Activated naive CD4-positive, alpha-beta T cell treated with anti-CD3 and anti-CD28 coated beads, Interleukin-2, amount 10 ng/mL, durations not matched to agents 7 days and 5 days (primary cell): ENCODE data around the gene MYH11.

Experiments used
- CTCF ChIA-PET: fragments of 350-600 bp; sonication (Branson Sonifier 250); formaldehyde crosslinking; loops from one replicate; lab custom pipeline; 2021; ENCODE audit warnings: antibody characterized with exemption; lab: Charles Lee
- DNase-seq: peaks from one replicate; pipeline ENCODE4 v3.0.0-alpha.2; 2020
- H3K27ac Mint-ChIP-seq: one replicate; pipeline ENCODE4 v1.8.0; 2021; ENCODE audit warnings: mild to moderate bottlenecking, moderate library complexity, mixed read lengths
- H3K27me3 Mint-ChIP-seq: one replicate; pipeline ENCODE4 v1.8.0; 2021; ENCODE audit warnings: mild to moderate bottlenecking, mixed read lengths
- H3K36me3 Mint-ChIP-seq: one replicate; pipeline ENCODE4 v1.8.0; 2021; ENCODE audit warnings: mixed read lengths
- H3K4me1 Mint-ChIP-seq: one replicate; pipeline ENCODE4 v1.8.0; 2021; ENCODE audit warnings: mixed read lengths
- H3K4me3 Mint-ChIP-seq: one replicate; pipeline ENCODE4 v1.8.0; 2021; ENCODE audit warnings: mild to moderate bottlenecking, moderate library complexity, mixed read lengths
- H3K9me3 Mint-ChIP-seq: one replicate; pipeline ENCODE4 v1.8.0; 2021; ENCODE audit warnings: mixed read lengths

The MYH11 gene

DNA sequence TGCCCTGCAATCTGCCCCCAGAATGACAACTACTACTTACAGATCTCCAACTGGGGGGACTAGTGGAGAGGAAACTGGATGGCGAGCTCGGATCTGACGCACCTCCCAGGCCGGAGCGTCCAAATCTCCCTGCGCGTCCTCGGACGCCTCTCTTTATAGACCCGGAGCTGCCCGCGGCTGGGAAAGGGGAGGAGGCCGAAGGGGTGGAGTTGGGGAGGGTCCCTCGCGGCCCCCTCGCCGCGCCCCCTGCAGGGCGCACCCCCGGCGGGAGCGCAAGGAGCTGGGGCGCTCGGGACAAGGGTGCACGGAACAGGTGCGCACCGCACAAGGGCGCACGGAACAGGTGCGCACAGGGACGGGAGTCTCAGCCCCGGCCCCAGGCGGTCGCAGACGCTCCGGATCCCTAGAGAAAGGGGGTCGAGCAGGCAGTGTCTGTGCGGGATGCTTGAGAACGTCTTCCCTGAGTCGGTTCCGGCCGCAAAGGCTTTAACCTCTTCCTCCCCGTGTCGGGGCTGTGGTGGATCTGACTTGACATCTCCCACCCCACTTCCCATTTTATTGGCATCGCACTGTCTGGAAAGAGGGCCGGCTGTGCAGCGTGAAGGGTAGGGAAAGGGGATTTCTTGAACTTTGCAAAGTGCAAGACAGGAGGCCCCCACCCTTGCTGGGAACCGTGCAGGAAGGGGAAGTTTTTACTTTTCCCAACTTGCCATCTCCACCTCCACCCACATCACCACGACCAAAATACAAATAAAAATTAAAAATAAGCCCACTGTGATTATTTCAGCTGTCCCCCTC is at the start of gene MYH11:
MYH11 (minus strand) TSS at position 128 of the 798 bp plus-strand sequence. CDS start 18,776 bp downstream, outside the sequence.
- Mint-ChIP-seq H3K4me1 (peaks cover 8% of the 10 kb centered on the region), H3K27ac (no peak within 1 kb of the TSS), H3K27me3 (peaks cover 62% of the 10 kb centered on the region), H3K36me3 (no peaks in the 10 kb centered on the region), H3K9me3 (no peaks in the 10 kb centered on the region), H3K4me3 (no peak within 1 kb of the TSS)
- DNase-seq = no peak
- CTCF ChIA-PET = no interaction called here

GRCh38 chr16:15906439-15906838 is 49.6 kb upstream of the MYH11 start:
- peaks cover 3% of the 10 kb centered on the region for H3K9me3 Mint-ChIP-seq
- no peak overlapping the region for H3K27ac Mint-ChIP-seq
- peaks cover 13% of the 10 kb centered on the region for H3K27me3 Mint-ChIP-seq
- peaks cover 4% of the 10 kb centered on the region for H3K4me1 Mint-ChIP-seq
- CTCF ChIA-PET = interaction anchor here (0.6 kb wide), 1 partner anchor 34 kb away, joined by 3 read pairs; no protein-coding TSS in a partner anchor
- no peak for DNase-seq
- H3K36me3 Mint-ChIP-seq = no peaks in the 10 kb centered on the region
- H3K4me3 Mint-ChIP-seq = no peak overlapping the region

DNA sequence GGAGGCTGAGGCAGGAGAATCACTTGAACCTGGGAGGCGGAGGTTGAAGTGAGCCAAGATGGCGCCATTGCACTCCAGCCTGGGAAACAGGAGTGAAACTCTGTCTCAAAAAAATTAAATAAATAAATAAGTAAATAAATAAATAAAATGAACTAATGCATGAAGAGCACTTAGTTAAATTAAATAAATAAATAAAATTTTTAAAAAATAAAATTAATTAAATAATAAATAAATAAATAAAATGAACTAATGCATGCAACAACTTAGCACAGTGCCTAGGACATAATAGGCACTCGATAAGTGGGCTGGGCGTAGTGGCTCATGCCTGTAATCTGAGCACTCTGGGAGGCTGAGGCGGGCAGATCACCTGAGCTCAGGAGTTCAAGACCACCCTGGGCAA is 47.1 kb upstream of the MYH11 start:
- H3K36me3 Mint-ChIP-seq = no peaks in the 10 kb centered on the region
- CTCF ChIA-PET = no interaction called here

GRCh38 chr16:15900901-15901500 is 44.2 kb upstream of the MYH11 start:
- Mint-ChIP-seq H3K4me1 (peaks cover 25% of the 10 kb centered on the region), H3K27me3 (peaks cover 9% of the 10 kb centered on the region), H3K9me3 (no peaks in the 10 kb centered on the region), H3K36me3 (no peaks in the 10 kb centered on the region), H3K4me3 (no peak overlapping the region), H3K27ac (no peak overlapping the region)
- CTCF ChIA-PET = no interaction called here
- DNase-seq = no peak

More for the DNA sequence above, 47.1 kb upstream of the MYH11 start:
- peaks cover 11% of the 10 kb centered on the region for H3K4me1 Mint-ChIP-seq
- H3K9me3 Mint-ChIP-seq = peaks cover 3% of the 10 kb centered on the region
- DNase-seq = no peak
- H3K4me3 Mint-ChIP-seq = no peak overlapping the region
- H3K27me3 Mint-ChIP-seq = peaks cover 13% of the 10 kb centered on the region
- H3K27ac Mint-ChIP-seq = no peak overlapping the region

DNA sequence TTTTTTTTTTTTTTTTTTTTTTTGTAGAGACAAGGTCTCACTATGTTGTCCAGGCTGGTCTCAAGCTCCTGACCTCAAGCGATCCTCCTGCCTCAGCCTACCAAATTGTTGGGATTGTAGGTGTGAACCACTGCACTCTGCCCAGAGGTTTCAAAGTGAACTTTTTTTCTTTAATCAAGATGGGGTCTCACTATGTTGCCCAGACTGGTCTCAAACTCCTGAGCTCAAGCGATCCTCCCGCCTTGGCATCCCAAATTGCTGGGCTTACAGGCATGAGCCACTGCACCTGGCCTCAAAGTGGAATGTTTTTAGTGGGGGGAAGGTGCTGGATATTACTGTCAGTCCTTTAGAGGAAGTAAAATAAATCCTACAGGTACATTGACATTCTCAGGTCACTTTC is 43.5 kb upstream of the MYH11 start:
- Mint-ChIP-seq H3K27me3 (peaks cover 9% of the 10 kb centered on the region), H3K27ac (no peak overlapping the region), H3K36me3 (no peaks in the 10 kb centered on the region), H3K4me1 (peaks cover 25% of the 10 kb centered on the region), H3K9me3 (no peaks in the 10 kb centered on the region), H3K4me3 (no peak overlapping the region)
- DNase-seq = no peak
- CTCF ChIA-PET = interaction anchor here (0.6 kb wide), 1 partner anchor 21 kb away, joined by 3 read pairs; no protein-coding TSS in a partner anchor

DNA sequence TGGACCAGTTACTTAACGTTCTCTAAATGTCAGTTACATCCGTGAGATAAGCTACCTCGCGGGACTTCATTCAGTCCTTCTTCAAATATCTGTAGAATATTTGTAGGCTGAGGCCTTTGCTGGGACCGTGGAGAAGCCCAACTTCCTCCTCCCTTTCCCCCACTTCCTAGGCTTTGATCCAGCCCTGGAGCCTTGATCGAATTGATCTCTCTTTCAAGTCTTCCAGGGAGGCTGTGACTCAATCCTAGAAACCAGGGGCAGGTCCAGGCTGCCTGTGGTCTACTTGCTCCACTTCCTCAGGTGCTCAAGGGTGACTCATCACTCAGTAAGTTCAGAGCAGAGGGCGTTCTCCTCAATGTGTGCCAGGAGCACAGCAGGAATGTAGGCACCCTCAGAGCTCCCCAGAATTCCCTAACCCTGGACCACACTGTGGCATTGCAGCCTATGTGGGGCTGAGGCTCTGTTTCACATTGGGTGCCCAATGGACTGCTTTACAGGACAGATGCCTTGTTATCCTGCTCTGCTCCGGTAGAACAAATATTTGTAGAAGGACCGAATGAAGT is 42.8 kb upstream of the MYH11 start:
- CTCF ChIA-PET = interaction anchor here (0.6 kb wide), 2 partner anchors 25 to 236 kb away, joined by 3 read pairs; no protein-coding TSS in a partner anchor
- no peak overlapping the region for H3K4me3 Mint-ChIP-seq
- H3K27ac Mint-ChIP-seq = peak overlapping the region; percentile 37
- DNase-seq = peak; percentile 49
- H3K9me3 Mint-ChIP-seq = no peaks in the 10 kb centered on the region
- peaks cover 7% of the 10 kb centered on the region for H3K27me3 Mint-ChIP-seq
- H3K36me3 Mint-ChIP-seq = no peaks in the 10 kb centered on the region
- peaks cover 25% of the 10 kb centered on the region for H3K4me1 Mint-ChIP-seq

GRCh38 chr16:15898654-15899053 is 41.8 kb upstream of the MYH11 start:
- Mint-ChIP-seq H3K4me3 (no peak overlapping the region), H3K27me3 (peaks cover 3% of the 10 kb centered on the region), H3K4me1 (peaks cover 25% of the 10 kb centered on the region), H3K9me3 (no peaks in the 10 kb centered on the region), H3K27ac (no peak overlapping the region), H3K36me3 (no peaks in the 10 kb centered on the region)
- DNase-seq = no peak
- CTCF ChIA-PET = no interaction called here

- no peaks in the 10 kb centered on the region for H3K36me3 Mint-ChIP-seq
- H3K27ac Mint-ChIP-seq = no peak overlapping the region
- H3K27me3 Mint-ChIP-seq = peaks cover 3% of the 10 kb centered on the region
- CTCF ChIA-PET = no interaction called here
- no peak overlapping the region for H3K4me3 Mint-ChIP-seq
- peaks cover 25% of the 10 kb centered on the region for H3K4me1 Mint-ChIP-seq
- DNase-seq = peak; percentile 45
- no peaks in the 10 kb centered on the region for H3K9me3 Mint-ChIP-seq
Measured at GRCh38 chr16:15897834-15898254, 41.0 kb upstream of the MYH11 start.

GRCh38 chr16:15897121-15897780 is 40.4 kb upstream of the MYH11 start:
- peaks cover 25% of the 10 kb centered on the region for H3K4me1 Mint-ChIP-seq
- no peaks in the 10 kb centered on the region for H3K9me3 Mint-ChIP-seq
- no peak for DNase-seq
- CTCF ChIA-PET = no interaction called here
- no peaks in the 10 kb centered on the region for H3K27me3 Mint-ChIP-seq
- no peaks in the 10 kb centered on the region for H3K36me3 Mint-ChIP-seq
- no peak overlapping the region for H3K4me3 Mint-ChIP-seq
- H3K27ac Mint-ChIP-seq = no peak overlapping the region

DNA sequence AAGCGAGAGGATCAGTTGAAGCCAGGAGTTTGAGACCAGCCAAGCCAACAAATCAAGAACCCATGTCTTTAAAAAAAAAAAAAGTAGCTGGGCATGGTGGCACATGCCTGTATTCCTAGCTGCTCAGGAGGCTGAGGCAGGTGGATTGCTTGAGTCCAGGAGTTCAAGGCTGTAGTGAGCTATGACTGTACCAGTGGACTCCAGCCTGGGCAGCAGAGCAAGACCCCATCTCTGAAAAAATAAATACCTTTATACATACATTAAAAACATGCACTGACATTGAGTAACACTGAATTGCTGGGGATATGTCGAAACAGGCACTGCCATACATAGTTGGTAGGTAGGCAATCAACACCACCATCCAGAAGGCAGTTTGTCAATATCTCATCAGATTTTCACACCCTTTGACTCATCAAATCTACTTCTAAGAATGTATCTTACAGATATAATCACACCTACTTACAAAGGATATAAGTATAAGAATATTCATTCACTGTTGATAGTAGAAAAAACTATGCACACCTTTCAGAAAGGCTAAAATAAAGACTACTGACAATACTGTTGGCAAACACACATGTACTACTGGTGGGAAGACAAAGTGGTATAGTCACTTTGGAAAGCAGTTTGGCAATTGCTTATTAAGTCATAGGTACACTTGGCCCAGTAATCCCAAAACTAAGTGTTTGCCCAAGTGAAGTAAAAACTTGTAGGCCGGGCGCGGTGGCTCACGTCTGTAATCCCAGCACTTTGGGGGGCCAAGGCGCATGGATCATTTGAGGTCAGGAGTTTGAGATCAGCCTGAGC is 37.9 kb upstream of the MYH11 start:
- Mint-ChIP-seq H3K9me3 (no peaks in the 10 kb centered on the region), H3K27me3 (no peaks in the 10 kb centered on the region), H3K27ac (no peak overlapping the region), H3K4me1 (peaks cover 26% of the 10 kb centered on the region), H3K36me3 (no peaks in the 10 kb centered on the region), H3K4me3 (no peak overlapping the region)
- CTCF ChIA-PET = interaction anchor here (0.9 kb wide), 1 partner anchor 137 kb away, joined by 3 read pairs; no protein-coding TSS in a partner anchor
- DNase-seq = no peak

DNA sequence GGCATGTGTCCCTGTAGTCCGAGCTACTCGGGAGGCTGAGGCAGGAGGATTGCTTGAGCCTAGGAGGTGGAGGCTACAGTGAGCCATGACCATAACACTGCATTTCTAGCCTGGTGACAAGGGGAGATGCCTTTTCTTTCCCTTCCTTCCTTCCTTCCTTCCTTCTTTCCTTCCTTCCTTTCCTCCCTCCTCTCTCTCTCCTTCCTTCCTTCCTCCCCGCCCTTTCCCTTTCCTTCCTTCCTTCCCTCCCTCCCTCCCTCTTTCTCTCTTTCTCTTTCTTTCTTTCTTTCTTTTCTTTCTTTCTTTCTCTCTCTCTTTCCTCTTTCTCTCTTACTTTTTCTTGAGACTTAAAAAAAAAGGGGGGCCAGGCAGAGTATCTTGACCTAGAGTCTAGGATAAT is 34.7 kb upstream of the MYH11 start:
- Mint-ChIP-seq H3K4me3 (no peak overlapping the region), H3K4me1 (peaks cover 22% of the 10 kb centered on the region), H3K36me3 (peaks cover 3% of the 10 kb centered on the region), H3K9me3 (no peaks in the 10 kb centered on the region), H3K27me3 (no peaks in the 10 kb centered on the region), H3K27ac (no peak overlapping the region)
- CTCF ChIA-PET = no interaction called here
- no peak for DNase-seq

DNA sequence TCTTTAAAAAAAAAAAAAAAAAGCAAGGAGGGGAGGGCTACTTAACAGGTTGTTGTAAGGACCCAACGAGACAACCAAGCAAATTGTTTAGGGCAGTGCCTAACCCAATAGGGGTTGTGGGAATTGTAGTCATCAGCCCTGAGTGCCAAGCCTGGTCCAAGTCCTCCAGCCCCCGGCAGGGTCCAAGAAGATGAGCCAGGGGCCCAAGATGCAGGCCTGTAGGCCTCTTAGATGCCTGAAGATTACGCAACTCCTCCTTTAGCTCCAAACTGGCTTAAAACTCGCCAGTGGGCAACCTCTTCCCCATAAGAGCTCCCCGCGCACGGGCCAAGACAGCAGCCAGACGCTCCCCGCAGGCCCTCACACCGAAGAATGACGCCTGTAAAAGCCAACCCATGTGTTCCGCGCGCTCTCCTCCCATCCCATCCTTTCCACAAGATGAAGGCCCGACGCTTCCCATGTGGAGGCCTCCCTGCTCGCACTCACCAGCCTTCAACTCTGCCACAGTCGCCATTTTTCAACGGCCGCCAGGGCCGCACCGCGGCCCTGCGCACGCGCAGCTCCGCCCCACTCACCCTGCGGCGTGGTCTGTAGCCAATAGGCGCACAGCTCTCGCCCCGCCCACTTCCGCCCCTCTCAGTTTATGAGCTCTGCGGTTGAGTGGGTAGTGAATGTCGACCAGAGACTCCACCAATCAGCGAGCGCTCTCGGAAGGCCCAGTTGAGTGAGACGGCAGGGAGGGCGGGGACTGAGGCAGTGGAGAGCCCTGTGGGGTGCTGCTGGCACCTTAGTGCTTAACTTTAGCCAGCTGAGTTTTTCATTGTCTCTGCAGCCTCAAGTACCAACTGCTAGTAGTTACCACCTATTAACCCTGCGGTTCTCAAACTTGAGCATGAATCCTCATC is 31.5 kb upstream of the MYH11 start, which contains the start of gene CEP20:
CEP20 (minus strand) TSS at position 532 of the 905 bp plus-strand sequence; CDS start at position 514, 18 bp downstream.
- Mint-ChIP-seq H3K36me3 (peaks cover 13% of the 10 kb centered on the region), H3K4me1 (peaks cover 36% of the 10 kb centered on the region), H3K27me3 (no peaks in the 10 kb centered on the region), H3K27ac (peak within 1 kb of the TSS; percentile 96), H3K4me3 (peak within 1 kb of the TSS; percentile 97), H3K9me3 (no peaks in the 10 kb centered on the region)
- CTCF ChIA-PET = interaction anchor here (0.9 to 1.0 kb wide), 3 partner anchors 14 to 239 kb away, joined by 3 to 4 read pairs (median 3); no protein-coding TSS in a partner anchor
- peak; percentile 100 for DNase-seq
